Loucy (cell line): Measurements from ENCODE around the gene APOBEC3A.

ENCODE experiments used
- H2AFZ ChIP-seq: fragments of 200-600 bp; sonication (generic); 2 replicates; pipeline ENCODE4 v1.6.0; 2016; ENCODE audit warnings: antibody characterized with exemption, mild to moderate bottlenecking, low read length, moderate library complexity
- H3F3A ChIP-seq: fragments of 200-600 bp; 2 replicates; pipeline ENCODE4 v1.6.0; 2016; ENCODE audit warnings: antibody characterized with exemption, low read depth, mild to moderate bottlenecking
- H3K27me3 ChIP-seq: fragments of 200-600 bp; sonication (generic); 2 replicates; pipeline ENCODE4 v1.6.1; 2014; ENCODE audit warnings: low read length, mild to moderate bottlenecking; ENCODE audit not compliant: insufficient read depth, poor library complexity, severe bottlenecking
- H3K36me3 ChIP-seq: fragments of 200-600 bp; sonication (generic); 2 replicates; pipeline ENCODE4 v1.6.1; 2016; ENCODE audit warnings: low read length; ENCODE audit not compliant: insufficient read depth
- H3K4me1 ChIP-seq: fragments of 200-600 bp; sonication (generic); 2 replicates; pipeline ENCODE4 v1.5.1; 2014; ENCODE audit warnings: low read length, mild to moderate bottlenecking; ENCODE audit not compliant: insufficient read depth, poor library complexity, severe bottlenecking
- H3K4me2 ChIP-seq: fragments of 200-600 bp; sonication (generic); 2 replicates; pipeline ENCODE4 v1.6.0; 2014; ENCODE audit warnings: antibody characterized with exemption, low read length, low read depth, mild to moderate bottlenecking; ENCODE audit not compliant: poor library complexity, severe bottlenecking
- H3K4me3 ChIP-seq: fragments of 200-600 bp; sonication (generic); 2 replicates; pipeline ENCODE4 v1.5.1; 2014; ENCODE audit warnings: low read length, mild to moderate bottlenecking, mixed read lengths; ENCODE audit not compliant: poor library complexity, severe bottlenecking
- H3K79me2 ChIP-seq: fragments of 200-600 bp; sonication (generic); 2 replicates; pipeline ENCODE4 v1.6.1; 2014; ENCODE audit warnings: low read length; ENCODE audit not compliant: insufficient read depth
- H3K9ac ChIP-seq: fragments of 200-600 bp; sonication (generic); 2 replicates; pipeline ENCODE4 v1.6.0; 2014; ENCODE audit warnings: mild to moderate bottlenecking, low read depth, low read length, moderate library complexity; ENCODE audit not compliant: poor library complexity, severe bottlenecking
- H3K9me2 ChIP-seq: fragments of 200-600 bp; sonication (generic); replicated peaks from 2 replicates; pipeline ENCODE4 v1.6.1; 2016; ENCODE audit warnings: low read depth, low read length, mixed read lengths
- H3K9me3 ChIP-seq: fragments of 200-600 bp; sonication (generic); 2 replicates; pipeline ENCODE4 v1.6.1; 2014; ENCODE audit warnings: mild to moderate bottlenecking, antibody characterized with exemption, low read length, low read depth; ENCODE audit not compliant: insufficient read depth
- H4K20me1 ChIP-seq: fragments of 200-600 bp; sonication (generic); 2 replicates; pipeline ENCODE4 v1.6.0; 2014; ENCODE audit warnings: antibody characterized with exemption, low read length, mild to moderate bottlenecking; ENCODE audit not compliant: insufficient read depth, poor library complexity, severe bottlenecking
- EZH2phosphoT487 ChIP-seq: fragments of 200-600 bp; IDR thresholded peaks from 2 replicates; pipeline ENCODE4 v1.6.1; 2018; ENCODE audit warnings: antibody characterized with exemption, mild to moderate bottlenecking, moderate library complexity, borderline replicate concordance
- TF ChIP-seq, protein P1 (sequence below): fragments of 200-600 bp; sonication (generic); conservative IDR thresholded peaks from 2 replicates; pipeline ENCODE4 v1.5.1; 2014; ENCODE audit warnings: mild to moderate bottlenecking, antibody characterized with exemption, low read length

APOBEC3A gene

DNA sequence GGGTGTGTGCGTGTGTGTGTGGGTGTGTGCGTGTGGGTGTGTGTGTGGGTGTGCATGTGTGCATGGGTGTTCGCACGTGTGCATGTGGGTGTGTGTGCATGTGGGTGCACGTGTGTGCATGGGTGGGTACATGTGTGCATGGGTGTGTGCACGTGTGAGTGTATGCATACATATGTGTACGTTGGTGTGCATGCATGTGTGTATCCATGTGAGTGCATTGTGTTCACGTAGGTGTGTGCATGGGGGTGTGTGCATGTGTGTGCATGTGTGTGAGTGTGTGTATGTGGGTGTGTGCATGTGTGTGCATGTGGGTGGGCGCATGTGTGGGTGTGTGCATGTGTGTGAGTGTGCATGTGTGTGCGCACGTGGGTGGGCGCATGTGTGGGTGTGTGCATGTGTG lies 19.9 kb upstream of the APOBEC3A start:
- Histone ChIP-seq H3K79me2 (no peaks in the 10 kb centered on the region), H2AFZ (no peak overlapping the region), H3F3A (no peaks in the 10 kb centered on the region), H3K9me3 (no peaks in the 10 kb centered on the region), H3K4me2 (no peak overlapping the region), H3K9me2 (no peaks in the 10 kb centered on the region), H3K4me3 (no peak overlapping the region), H3K4me1 (no peaks in the 10 kb centered on the region), H3K36me3 (no peaks in the 10 kb centered on the region), H3K9ac (no peak overlapping the region), H3K27me3 (no peaks in the 10 kb centered on the region), H4K20me1 (no peaks in the 10 kb centered on the region)
- TF ChIP-seq EZH2phosphoT487 = no peak
- TF ChIP-seq, protein P1, sequence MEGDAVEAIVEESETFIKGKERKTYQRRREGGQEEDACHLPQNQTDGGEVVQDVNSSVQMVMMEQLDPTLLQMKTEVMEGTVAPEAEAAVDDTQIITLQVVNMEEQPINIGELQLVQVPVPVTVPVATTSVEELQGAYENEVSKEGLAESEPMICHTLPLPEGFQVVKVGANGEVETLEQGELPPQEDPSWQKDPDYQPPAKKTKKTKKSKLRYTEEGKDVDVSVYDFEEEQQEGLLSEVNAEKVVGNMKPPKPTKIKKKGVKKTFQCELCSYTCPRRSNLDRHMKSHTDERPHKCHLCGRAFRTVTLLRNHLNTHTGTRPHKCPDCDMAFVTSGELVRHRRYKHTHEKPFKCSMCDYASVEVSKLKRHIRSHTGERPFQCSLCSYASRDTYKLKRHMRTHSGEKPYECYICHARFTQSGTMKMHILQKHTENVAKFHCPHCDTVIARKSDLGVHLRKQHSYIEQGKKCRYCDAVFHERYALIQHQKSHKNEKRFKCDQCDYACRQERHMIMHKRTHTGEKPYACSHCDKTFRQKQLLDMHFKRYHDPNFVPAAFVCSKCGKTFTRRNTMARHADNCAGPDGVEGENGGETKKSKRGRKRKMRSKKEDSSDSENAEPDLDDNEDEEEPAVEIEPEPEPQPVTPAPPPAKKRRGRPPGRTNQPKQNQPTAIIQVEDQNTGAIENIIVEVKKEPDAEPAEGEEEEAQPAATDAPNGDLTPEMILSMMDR = no peak

DNA sequence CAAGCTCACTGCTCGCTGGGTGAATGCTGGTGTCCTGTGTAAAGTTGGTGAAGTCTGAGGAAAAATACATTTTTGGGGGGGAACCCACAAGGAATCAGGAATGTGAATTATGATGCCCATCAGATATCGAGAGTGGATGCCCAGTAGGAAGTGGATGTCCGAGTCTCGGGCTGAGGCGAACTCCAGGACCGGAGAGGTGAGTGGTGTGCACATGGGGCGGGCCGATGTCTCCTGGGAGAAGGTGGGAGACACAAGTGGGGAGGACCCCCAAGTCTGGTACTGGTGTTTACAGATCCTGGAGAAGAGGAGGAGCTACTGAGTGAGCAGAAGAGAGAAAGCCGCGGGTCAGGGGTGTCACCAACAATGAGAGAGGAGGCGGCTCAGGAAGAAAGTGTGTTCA lies 19.2 kb upstream of the APOBEC3A start:
- Histone ChIP-seq H3K4me1 (peaks cover 2% of the 10 kb centered on the region), H3K27me3 (no peaks in the 10 kb centered on the region), H2AFZ (no peak overlapping the region), H3K79me2 (no peaks in the 10 kb centered on the region), H3K9me3 (no peaks in the 10 kb centered on the region), H3K36me3 (no peaks in the 10 kb centered on the region), H3K4me2 (no peak overlapping the region), H3K4me3 (no peak overlapping the region), H3K9me2 (no peaks in the 10 kb centered on the region), H3K9ac (no peak overlapping the region), H4K20me1 (no peaks in the 10 kb centered on the region), H3F3A (no peaks in the 10 kb centered on the region)
- TF ChIP-seq, protein P1 = no peak
- no peak for TF ChIP-seq EZH2phosphoT487

DNA sequence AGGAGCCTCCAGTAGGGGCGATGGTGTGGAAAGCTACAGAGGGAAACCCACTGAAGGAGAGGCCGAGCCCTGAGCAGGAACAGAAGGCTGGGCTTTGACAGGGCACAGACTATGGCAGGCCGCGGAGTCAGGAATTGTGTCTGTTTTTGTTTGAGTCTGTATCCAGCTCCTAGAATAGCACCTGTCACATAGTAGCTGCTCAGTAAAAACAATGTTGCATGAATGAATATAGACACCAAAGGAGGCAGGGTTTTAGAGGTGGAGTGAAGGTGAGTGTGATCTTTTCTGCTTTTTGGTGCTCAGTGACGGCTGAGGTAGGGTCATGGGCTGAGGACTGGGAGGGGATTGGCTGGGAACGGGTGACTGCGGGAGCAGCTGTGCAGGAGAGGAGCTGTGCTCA lies 18.5 kb upstream of the APOBEC3A start:
- Histone ChIP-seq H3K9me2 (no peaks in the 10 kb centered on the region), H3K4me3 (no peak overlapping the region), H3K36me3 (no peaks in the 10 kb centered on the region), H3K4me2 (no peak overlapping the region), H2AFZ (no peak overlapping the region), H3K79me2 (no peaks in the 10 kb centered on the region), H3K4me1 (peaks cover 8% of the 10 kb centered on the region), H4K20me1 (no peaks in the 10 kb centered on the region), H3K27me3 (no peaks in the 10 kb centered on the region), H3K9ac (no peak overlapping the region), H3F3A (no peaks in the 10 kb centered on the region), H3K9me3 (no peaks in the 10 kb centered on the region)
- TF ChIP-seq, protein P1 = no peak
- TF ChIP-seq EZH2phosphoT487 = no peak
